Activated naive CD8-positive, alpha-beta T cell treated with anti-CD3 and anti-CD28 coated beads, Interleukin-2, amount 10 ng/mL, durations not matched to agents 7 days and 5 days (primary cell): ENCODE data around the gene CUEDC2. TPM values are rescaled to one million over a fixed set of nuclear protein-coding genes. Genes with fewer than 3 reads are reported as not detected.
A peak's percentile ranks its signal among the peaks of the same experiment; 100 is the strongest.

ENCODE experiments used
- ATAC-seq: fragments of 150-1000 bp; cut with Tn5 transposase; one replicate; pipeline ENCODE4 v1.10.0; 2021; ENCODE audit warnings: low read depth, moderate library complexity
- POLR2A ChIA-PET: fragments of 350-600 bp; sonication (Branson Sonifier 250); formaldehyde crosslinking; loops from one replicate; lab custom pipeline; 2021; ENCODE audit warnings: antibody characterized with exemption; lab: Charles Lee
- DNase-seq: peaks from one replicate; pipeline ENCODE4 v3.0.0; 2021
- H3K27ac Mint-ChIP-seq: one replicate; pipeline ENCODE4 v1.8.0; 2022; ENCODE audit warnings: mild to moderate bottlenecking, mixed read lengths
- H3K27me3 Mint-ChIP-seq: one replicate; pipeline ENCODE4 v1.8.0; 2022; ENCODE audit warnings: mild to moderate bottlenecking, moderate library complexity, mixed read lengths
- H3K36me3 Mint-ChIP-seq: one replicate; pipeline ENCODE4 v1.8.0; 2021; ENCODE audit warnings: mild to moderate bottlenecking, mixed read lengths
- H3K4me1 Mint-ChIP-seq: one replicate; pipeline ENCODE4 v1.8.0; 2021; ENCODE audit warnings: mixed read lengths
- H3K4me3 Mint-ChIP-seq: one replicate; pipeline ENCODE4 v1.8.0; 2022; ENCODE audit warnings: mild to moderate bottlenecking, moderate library complexity, mixed read lengths
- H3K9me3 Mint-ChIP-seq: one replicate; pipeline ENCODE4 v1.8.0; 2021; ENCODE audit warnings: mixed read lengths
- total RNA-seq, 2 experiments: library from RNA; stranded (reverse); gene quantifications; one replicate each; pipeline ENCODE4 v1.2.3, GENCODE V29; 2021

The CUEDC2 gene
- total RNA-seq, 2 experiments from 2014 or later = 68.6 to 70.3 TPM

DNA sequence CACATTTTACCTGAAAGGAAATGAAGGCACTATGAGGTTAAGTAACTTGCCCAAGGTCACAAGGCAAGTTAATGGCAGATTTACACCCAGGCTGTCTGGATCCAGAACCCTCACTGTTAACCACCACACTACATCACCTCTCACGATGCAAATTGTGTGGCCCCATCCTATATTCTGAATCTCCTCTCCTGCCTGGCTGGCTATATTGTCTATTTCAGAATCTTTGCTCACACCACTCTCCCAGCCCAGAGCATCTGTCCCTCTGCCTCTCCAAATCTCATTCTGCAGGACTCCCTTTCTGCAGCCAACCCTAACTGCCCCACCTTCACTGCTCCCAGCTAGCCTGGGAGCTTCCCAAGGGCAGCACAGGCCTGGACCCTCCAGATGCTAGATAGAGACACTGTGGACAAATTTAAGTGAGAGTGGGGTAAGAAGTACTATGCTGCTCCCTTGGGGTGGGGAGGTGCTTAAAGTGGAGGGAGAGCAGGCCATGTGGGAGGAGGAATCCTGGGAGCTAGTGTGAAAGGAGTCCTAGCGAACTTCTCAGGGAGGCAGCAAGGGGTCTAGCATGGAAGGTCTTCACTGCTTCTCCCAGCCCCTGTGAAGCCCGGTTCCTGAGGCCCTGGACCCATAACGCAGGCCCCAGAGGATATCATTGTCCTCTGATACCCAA, 786 bp downstream of the CUEDC2 start:
- DNase-seq = no peak
- Mint-ChIP-seq H3K27ac (peak overlapping the region; percentile 94), H3K27me3 (no peaks in the 10 kb centered on the region), H3K9me3 (no peaks in the 10 kb centered on the region), H3K36me3 (peaks cover 7% of the 10 kb centered on the region), H3K4me1 (peaks cover 36% of the 10 kb centered on the region), H3K4me3 (peak overlapping the region; percentile 87)
- POLR2A ChIA-PET = interaction anchor here (0.6 to 8.3 kb wide), 8 partner anchors 9 to 936 kb away, joined by 3 to 163 read pairs (median 7); partner anchors contain the start of genes C10orf95, FBXL15, NFKB2 and SUFU
- no peak for ATAC-seq

DNA sequence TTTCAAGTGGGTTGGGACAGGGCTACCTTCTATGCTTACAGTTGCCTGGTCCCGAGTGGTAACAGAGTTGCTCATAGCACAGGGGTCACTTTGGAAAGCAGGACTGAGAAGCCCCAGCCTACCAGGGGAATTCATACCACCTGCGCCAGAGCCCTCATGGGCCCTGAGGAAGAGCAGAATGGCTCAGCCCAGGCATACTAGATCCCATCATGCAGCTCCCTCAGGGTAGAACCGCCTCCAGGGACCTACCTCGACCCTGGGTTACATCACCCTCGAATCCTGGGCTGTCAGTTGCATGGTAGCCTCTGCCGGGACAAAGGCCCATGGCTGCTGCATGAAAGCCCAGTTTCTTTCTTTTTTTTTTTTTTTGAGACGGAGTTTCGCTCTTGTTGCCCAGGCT, 2.9 kb downstream of the CUEDC2 start:
- H3K36me3 Mint-ChIP-seq = peaks cover 8% of the 10 kb centered on the region
- no peak overlapping the region for H3K27ac Mint-ChIP-seq
- DNase-seq (no peak), ATAC-seq (no peak)
- H3K27me3 Mint-ChIP-seq = no peaks in the 10 kb centered on the region
- no peaks in the 10 kb centered on the region for H3K9me3 Mint-ChIP-seq
- no peak overlapping the region for H3K4me3 Mint-ChIP-seq
- POLR2A ChIA-PET = interaction anchor here (8.3 kb wide), 1 partner anchor 7 kb away, joined by 140 read pairs; the partner anchor contains the start of gene FBXL15
- peaks cover 29% of the 10 kb centered on the region for H3K4me1 Mint-ChIP-seq

DNA sequence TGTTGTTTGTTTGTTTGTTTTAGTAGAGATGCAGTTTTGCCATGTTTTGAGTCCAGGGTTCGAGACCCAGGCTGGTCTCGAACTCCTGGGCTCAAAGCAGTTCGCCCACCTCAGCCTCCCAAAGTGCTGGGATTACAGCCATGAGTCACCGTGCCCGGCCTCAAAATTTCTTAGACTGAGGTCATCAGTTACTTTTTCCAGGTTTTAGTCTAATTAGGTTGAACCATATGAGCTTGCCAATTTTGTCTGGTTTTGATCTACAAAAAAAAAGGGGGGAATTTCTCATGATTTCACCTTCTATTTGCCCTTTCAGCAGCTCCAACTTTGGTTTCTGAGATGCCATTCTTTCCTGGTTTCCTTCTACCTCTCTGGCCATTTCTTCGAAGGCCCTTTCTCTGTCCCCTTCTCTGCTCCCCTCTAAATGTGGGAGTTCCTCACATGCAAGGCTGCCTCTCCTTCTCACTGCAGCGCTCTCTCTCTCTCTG, 5.5 kb downstream of the CUEDC2 start:
- Mint-ChIP-seq H3K4me1 (peaks cover 27% of the 10 kb centered on the region), H3K27ac (no peak overlapping the region), H3K27me3 (no peaks in the 10 kb centered on the region), H3K4me3 (no peak overlapping the region), H3K36me3 (peaks cover 11% of the 10 kb centered on the region), H3K9me3 (no peaks in the 10 kb centered on the region)
- ATAC-seq = no peak
- no peak for DNase-seq
- POLR2A ChIA-PET = interaction anchor here (1.0 kb wide), 1 partner anchor 17 kb away, joined by 3 read pairs; no protein-coding TSS in a partner anchor

DNA sequence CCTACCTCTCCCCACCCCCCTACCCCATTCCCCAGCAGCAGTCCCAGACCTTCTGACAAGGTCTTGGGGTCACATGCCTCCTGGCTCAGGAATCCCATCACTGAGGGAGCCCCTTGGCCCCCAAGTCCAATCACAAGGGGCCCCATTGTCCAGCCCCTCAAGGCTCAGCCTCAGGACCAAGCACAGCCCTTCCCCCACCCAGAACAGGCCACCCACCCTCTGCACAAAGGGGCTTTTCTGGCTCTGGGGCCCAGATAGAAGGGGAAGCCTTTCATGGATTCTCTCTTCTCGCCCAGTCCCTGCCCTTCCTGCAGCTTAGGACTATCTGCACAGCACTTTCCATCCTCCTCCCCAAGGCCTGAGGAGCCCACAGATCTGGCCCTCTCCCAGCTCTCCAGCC, 6.9 kb downstream of the CUEDC2 start:
- H3K4me1 Mint-ChIP-seq = peaks cover 22% of the 10 kb centered on the region
- H3K27me3 Mint-ChIP-seq = no peaks in the 10 kb centered on the region
- DNase-seq (no peak), ATAC-seq (no peak)
- H3K9me3 Mint-ChIP-seq = no peaks in the 10 kb centered on the region
- peak overlapping the region; percentile 56 for H3K27ac Mint-ChIP-seq
- POLR2A ChIA-PET = interaction anchor here (6.6 kb wide), 1 partner anchor 8 kb away, joined by 140 read pairs; the partner anchor contains the start of gene CUEDC2
- H3K36me3 Mint-ChIP-seq = peaks cover 6% of the 10 kb centered on the region
- no peak overlapping the region for H3K4me3 Mint-ChIP-seq

DNA sequence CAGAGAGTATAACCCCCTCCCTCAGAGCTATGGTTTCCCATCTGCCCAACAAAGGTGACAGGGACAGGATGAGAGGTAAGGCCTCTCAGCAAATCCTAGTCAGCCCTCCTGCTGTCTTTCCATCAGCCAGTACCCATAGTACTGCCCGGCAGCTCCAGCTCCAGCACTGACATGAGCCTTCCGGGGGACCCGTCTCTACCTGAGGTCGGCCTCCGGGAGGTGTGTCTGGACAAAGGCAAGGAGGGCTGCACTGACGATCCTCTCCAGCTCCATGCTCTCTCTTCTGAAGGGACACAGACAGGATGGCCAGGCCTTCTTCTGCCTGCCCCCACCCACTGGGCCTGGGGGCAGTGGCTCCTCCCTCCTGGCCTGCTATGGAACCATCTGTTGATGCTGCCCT, 7.5 kb downstream of the CUEDC2 start:
- POLR2A ChIA-PET = interaction anchor here (0.9 to 6.6 kb wide), 2 partner anchors 9 to 25 kb away, joined by 5 to 140 read pairs; partner anchors contain the start of gene CUEDC2
- peaks cover 27% of the 10 kb centered on the region for H3K4me1 Mint-ChIP-seq

DNA sequence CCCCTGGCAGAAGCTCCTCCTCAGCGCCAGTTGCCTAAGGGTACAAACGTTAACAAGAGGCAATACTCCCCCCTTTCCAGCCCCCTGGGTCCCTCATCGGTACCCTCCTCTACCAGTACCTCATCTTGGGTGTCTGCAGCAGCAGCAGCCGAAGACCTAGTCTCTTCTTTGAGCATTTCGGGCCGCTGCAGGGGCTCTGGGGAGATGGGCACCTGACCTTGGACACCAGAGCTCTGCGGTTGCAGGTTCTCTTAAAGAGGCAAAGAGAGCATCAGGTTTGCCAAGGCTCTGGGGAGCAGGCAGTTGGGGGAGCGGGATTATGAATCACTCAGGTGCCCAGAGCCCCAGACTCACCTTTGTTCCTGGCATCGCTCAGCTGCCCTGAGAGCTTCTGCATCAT, 8.2 kb downstream of the CUEDC2 start:
- POLR2A ChIA-PET = interaction anchor here (0.9 to 6.6 kb wide), 5 partner anchors 9 to 37 kb away, joined by 5 to 140 read pairs (median 39); partner anchors contain the start of genes C10orf95, CUEDC2 and NFKB2
- Mint-ChIP-seq H3K4me3 (no peak overlapping the region), H3K27me3 (peaks cover 1% of the 10 kb centered on the region), H3K36me3 (peaks cover 6% of the 10 kb centered on the region), H3K9me3 (no peaks in the 10 kb centered on the region), H3K4me1 (peaks cover 33% of the 10 kb centered on the region), H3K27ac (no peak overlapping the region)
- DNase-seq (no peak), ATAC-seq (no peak)

More for the DNA sequence above, 7.5 kb downstream of the CUEDC2 start:
- ATAC-seq (no peak), DNase-seq (no peak)
- Mint-ChIP-seq H3K9me3 (no peaks in the 10 kb centered on the region), H3K27me3 (no peaks in the 10 kb centered on the region), H3K4me3 (no peak overlapping the region), H3K36me3 (peaks cover 6% of the 10 kb centered on the region), H3K27ac (peak overlapping the region; percentile 9)

DNA sequence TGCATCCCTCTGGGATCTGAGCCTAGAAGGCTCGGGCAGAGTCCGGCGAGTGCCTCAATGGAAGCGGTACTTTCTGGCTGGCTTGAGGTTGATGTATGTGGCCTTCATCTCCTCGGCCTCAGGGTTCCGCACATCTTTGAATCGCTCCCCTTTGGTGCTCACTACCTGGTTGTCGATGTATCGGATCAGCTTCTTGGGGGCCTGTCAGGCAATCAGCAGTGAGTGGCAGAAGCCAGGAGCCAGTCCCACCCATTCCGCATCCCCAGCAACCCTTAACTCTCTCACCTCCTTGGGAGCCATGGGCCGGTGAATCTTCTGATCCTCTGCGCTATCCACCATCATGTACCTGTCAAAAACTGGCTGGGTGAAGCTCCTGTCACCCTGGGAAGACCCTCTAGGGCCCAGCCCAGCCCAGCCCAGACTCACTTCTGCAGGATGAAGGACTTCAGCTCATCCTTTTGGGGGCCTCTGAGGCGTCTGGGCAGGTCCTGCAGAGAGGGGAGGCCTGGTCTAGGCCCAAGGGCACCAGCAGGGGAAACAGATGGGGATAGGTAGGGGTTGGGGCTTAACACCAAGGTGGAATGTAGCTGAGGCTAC, 8.9 kb downstream of the CUEDC2 start:
- peaks cover 36% of the 10 kb centered on the region for H3K4me1 Mint-ChIP-seq
- ATAC-seq (no peak), DNase-seq (no peak)
- POLR2A ChIA-PET = interaction anchor here (2.7 to 6.6 kb wide), 5 partner anchors 10 to 55 kb away, joined by 9 to 140 read pairs (median 39); partner anchors contain the start of genes C10orf95, CUEDC2 and NFKB2
- H3K4me3 Mint-ChIP-seq = no peak overlapping the region
- no peaks in the 10 kb centered on the region for H3K9me3 Mint-ChIP-seq
- H3K27ac Mint-ChIP-seq = no peak overlapping the region
- H3K36me3 Mint-ChIP-seq = peaks cover 6% of the 10 kb centered on the region
- H3K27me3 Mint-ChIP-seq = peaks cover 6% of the 10 kb centered on the region

DNA sequence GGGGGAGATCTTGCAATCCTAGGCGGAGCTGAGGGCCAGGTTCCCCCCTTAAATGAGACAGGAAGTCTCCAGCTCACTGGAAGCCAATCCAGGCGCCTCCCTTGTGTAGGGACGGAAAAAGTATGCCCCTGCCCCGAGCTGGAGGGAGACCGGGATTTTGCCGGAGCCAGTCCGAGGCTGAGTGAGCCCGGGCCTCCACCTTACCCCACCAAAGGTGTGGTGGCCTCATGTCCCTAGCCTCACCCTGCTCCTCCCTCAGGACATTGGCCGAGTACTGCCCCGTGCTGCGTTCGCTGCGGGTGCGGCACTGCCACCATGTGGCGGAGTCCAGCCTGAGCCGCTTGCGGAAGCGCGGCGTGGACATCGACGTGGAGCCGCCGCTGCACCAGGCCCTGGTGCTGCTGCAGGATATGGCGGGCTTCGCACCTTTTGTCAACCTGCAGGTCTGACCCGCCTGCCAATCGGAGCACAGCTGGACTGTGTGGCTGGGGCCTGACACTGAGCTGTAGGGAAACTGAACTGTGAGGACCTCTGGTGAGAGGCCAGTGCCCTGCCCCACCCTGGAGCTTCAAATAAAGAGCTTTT, 9.7 kb downstream of the CUEDC2 start:
- Mint-ChIP-seq H3K4me1 (peaks cover 36% of the 10 kb centered on the region), H3K9me3 (no peaks in the 10 kb centered on the region), H3K27ac (peak overlapping the region; percentile 73), H3K36me3 (peaks cover 6% of the 10 kb centered on the region), H3K27me3 (peaks cover 14% of the 10 kb centered on the region), H3K4me3 (peak overlapping the region; percentile 93)
- POLR2A ChIA-PET = interaction anchor here (1.1 to 6.6 kb wide), 7 partner anchors 11 to 161 kb away, joined by 4 to 140 read pairs (median 20); partner anchors contain the start of genes C10orf95, CUEDC2 and NFKB2
- DNase-seq = peak; percentile 75
- peak; percentile 14 for ATAC-seq

DNA sequence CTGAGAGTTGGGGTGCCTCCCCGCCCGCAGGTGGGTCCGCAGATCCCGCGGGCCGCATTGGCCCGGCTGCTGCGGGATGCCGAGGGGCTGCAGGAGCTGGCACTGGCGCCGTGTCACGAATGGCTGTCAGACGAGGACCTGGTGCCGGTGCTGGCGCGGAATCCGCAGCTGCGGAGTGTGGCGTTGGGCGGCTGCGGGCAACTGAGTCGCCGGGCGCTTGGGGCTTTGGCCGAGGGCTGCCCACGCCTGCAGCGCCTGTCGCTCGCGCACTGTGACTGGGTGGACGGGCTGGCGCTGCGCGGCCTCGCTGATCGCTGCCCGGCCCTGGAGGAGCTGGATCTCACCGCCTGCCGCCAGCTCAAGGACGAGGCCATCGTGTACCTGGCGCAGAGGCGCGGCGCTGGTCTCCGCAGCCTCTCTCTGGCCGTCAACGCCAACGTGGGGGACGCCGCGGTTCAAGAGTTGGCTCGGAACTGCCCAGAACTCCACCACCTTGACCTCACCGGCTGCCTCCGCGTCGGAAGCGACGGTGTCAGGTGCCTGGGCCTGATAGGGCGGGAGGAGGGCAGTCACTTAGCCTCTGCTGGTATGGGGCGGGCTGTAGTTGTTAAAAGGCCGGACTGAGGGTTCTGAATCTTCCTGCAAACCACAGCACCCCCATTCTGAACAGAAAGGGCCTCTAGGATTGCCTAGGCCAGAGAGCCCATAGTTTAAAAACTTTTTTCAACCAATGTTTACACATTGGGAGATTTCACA, 10.4 kb downstream of the CUEDC2 start:
- peaks cover 19% of the 10 kb centered on the region for H3K27me3 Mint-ChIP-seq
- peaks cover 4% of the 10 kb centered on the region for H3K36me3 Mint-ChIP-seq
- peak overlapping the region; percentile 91 for H3K27ac Mint-ChIP-seq
- H3K4me3 Mint-ChIP-seq = peak overlapping the region; percentile 93
- DNase-seq = no peak
- H3K4me1 Mint-ChIP-seq = peaks cover 30% of the 10 kb centered on the region
- peak; percentile 9 for ATAC-seq
- POLR2A ChIA-PET = interaction anchor here (0.8 to 6.6 kb wide), 11 partner anchors 9 to 192 kb away, joined by 3 to 140 read pairs (median 9); partner anchors contain the start of genes C10orf95, CUEDC2 and NFKB2
- no peaks in the 10 kb centered on the region for H3K9me3 Mint-ChIP-seq

DNA sequence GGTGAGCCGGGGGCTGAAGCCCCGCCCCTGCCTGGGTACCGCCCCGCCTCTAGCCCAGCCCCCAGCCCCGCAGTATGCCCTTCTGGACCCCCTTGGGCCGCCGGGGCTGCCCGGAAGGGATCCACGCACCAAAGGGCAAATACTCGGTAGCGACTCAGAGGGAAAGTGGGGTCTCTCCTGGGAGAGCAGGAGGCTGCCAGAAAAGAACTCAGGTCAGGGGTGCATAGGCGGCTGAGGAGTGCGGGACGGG, 10.9 kb downstream of the CUEDC2 start:
- Mint-ChIP-seq H3K36me3 (peaks cover 4% of the 10 kb centered on the region), H3K27me3 (peaks cover 19% of the 10 kb centered on the region), H3K4me3 (peak overlapping the region; percentile 93), H3K27ac (peak overlapping the region; percentile 91), H3K9me3 (no peaks in the 10 kb centered on the region), H3K4me1 (peaks cover 28% of the 10 kb centered on the region)
- POLR2A ChIA-PET = interaction anchor here (0.8 to 6.6 kb wide), 11 partner anchors 8 to 192 kb away, joined by 3 to 140 read pairs (median 9); partner anchors contain the start of genes C10orf95, CUEDC2 and NFKB2
- DNase-seq = no peak
- ATAC-seq = no peak

DNA sequence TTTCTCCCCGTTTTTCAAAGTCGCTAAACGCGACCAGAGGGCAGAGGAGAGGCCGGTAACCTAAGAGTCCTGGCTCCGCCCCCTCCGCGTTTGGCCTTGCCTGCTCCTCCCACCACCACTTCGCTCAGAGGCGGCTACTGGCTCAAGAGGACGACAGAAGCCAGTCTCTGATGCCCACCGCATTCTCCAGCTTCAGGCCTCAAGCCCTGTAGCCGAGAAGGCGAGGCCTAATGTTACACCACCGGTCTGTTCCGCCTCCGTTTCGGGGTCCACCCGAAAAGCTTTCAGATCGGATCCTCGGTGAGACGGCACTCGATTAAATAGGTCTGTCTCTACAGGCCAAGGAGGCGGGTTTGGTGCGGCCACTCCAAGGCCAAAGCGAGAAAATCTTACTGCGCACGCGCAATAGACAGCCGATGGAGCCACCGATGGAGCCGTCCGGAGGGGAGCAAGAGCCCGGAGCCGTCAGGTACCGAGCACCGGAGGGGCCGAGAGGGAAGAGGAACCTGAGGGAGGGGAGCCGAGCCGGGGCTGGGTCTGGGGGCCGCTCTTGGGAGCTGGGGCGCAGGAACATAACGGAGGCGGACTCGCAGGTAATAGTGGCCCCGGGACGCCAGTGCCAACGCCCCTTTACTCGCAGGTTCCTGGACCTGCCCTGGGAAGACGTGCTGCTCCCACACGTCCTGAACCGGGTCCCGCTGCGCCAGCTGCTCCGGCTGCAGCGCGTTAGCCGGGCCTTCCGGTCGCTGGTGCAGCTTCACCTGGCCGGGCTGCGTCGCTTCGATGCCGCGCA, 11.5 kb downstream of the CUEDC2 start, which contains the start of gene FBXL15:
Gene FBXL15 (plus strand): TSS at position 123 of the 793 bp plus-strand sequence. CDS start 294 bp downstream, at position 417.
- POLR2A ChIA-PET = interaction anchor here (0.6 to 6.6 kb wide), 12 partner anchors 8 to 229 kb away, joined by 3 to 140 read pairs (median 7); partner anchors contain the start of genes C10orf95, CUEDC2, GBF1 and NFKB2
- DNase-seq (peak; percentile 95), ATAC-seq (peak; percentile 75)
- Mint-ChIP-seq H3K27me3 (peaks cover 23% of the 10 kb centered on the region), H3K36me3 (peaks cover 4% of the 10 kb centered on the region), H3K9me3 (no peaks in the 10 kb centered on the region), H3K27ac (peak within 1 kb of the TSS; percentile 91), H3K4me3 (peak within 1 kb of the TSS; percentile 93), H3K4me1 (peaks cover 26% of the 10 kb centered on the region)
